ENCODE data around the gene DLG2. TPM values are rescaled to one million over a fixed set of nuclear protein-coding genes. Genes with fewer than 3 reads are reported as not detected.
A peak's percentile ranks its signal among the peaks of the same experiment; 100 is the strongest.

Gene DLG2
- total and polyA plus RNA-seq, 9 of the 15 experiments (the other 6 are each of a cell fraction or from before 2014, with no cell fraction given), result 0.52 to 1.6 (median 0.95) TPM

- POLR2A ChIA-PET, result interaction anchor here (0.6 to 7.8 kb wide), 7 partner anchors 11 to 907 kb away, joined by 3 to 145 read pairs (median 5); partner anchors contain the start of genes CCDC89, CREBZF, DLG2 and TMEM126B
- peak overlapping the region; percentile 95 for H2AFZ ChIP-seq (ENCODE audit: low read depth, low read length)
- DNase-seq (ENCODE audit: extremely low read depth in 1 of 4, low spot score in 3 of 4), result no peak
- no peaks in the 10 kb centered on the region for H4K20me1 ChIP-seq (replicated peaks; ENCODE audit: control insufficient read depth, insufficient read depth, low read length)
- no peaks in the 10 kb centered on the region for H3K27me3 ChIP-seq (ENCODE audit: control insufficient read depth in 2 of 2, insufficient read depth in 2 of 2, low read length in 2 of 2)
- H3K4me3 ChIP-seq, result peak overlapping the region; percentile 54
- peak overlapping the region; percentile 88 for H3K27ac ChIP-seq (ENCODE audit: extremely low read depth, low read depth, low read length)
- no peaks in the 10 kb centered on the region for H3K9me3 ChIP-seq (replicated peaks; ENCODE audit: control insufficient read depth, insufficient read depth, low read depth, low read length)
- H3K9ac ChIP-seq (ENCODE audit: insufficient read depth in 1 of 2, low read depth in 2 of 2, low read length in 2 of 2), result peak overlapping the region; percentile 39 to 88; a peak in 3 of 4 replicates
- H3K4me1 ChIP-seq (replicated peaks in 1 of 2; ENCODE audit: control insufficient read depth in 2 of 2, insufficient read depth in 2 of 2, low read length in 2 of 2), result peaks cover 6 to 10% of the 10 kb centered on the region in 2 experiments; a peak in 3 of 5 replicates
- peaks cover 32% of the 10 kb centered on the region for H3K79me2 ChIP-seq (ENCODE audit: control insufficient read depth, insufficient read depth, low read length)
- H3K9me1 ChIP-seq (ENCODE audit: control insufficient read depth, insufficient read depth, low read length), result no peaks in the 10 kb centered on the region
- H3K4me2 ChIP-seq (ENCODE audit: insufficient read depth, low read length), result peak overlapping the region; percentile 92
- 0% methylated on average over 2 of the region's 2 CpGs for WGBS (ENCODE audit: insufficient coverage, low coverage, missing lambda C conversion rate)
- peak; percentile 10; the same call in 1 of the 3 replicates for ATAC-seq
- intact Hi-C loops (cut with micrococcal nuclease), result no loop called here
- in situ Hi-C loops (cut with MboI), result no loop called here
- no TSS peak for BruUV-seq (replicated peaks)
- CTCF ChIA-PET (ENCODE audit: low intra/inter-chr PET ratio), result no interaction called here
- peaks cover 10% of the 10 kb centered on the region for H3K36me3 ChIP-seq (ENCODE audit: control insufficient read depth, insufficient read depth, low read length)
- no peak for FAIRE-seq
- TF ChIP-seq PTRF (tag; IDR thresholded peaks at IDR 0.05) (no peak), MTA1 (IDR thresholded peaks at IDR 0.05; ENCODE audit: borderline replicate concordance) (no peak), ARID4B (CRISPR knock-in tag; IDR thresholded peaks at IDR 0.05) (no peak), ATF4 (CRISPR knock-in tag; IDR thresholded peaks at IDR 0.05) (no peak), FOXA3 (CRISPR knock-in tag; conservative IDR thresholded peaks at IDR 0.05 in 1 of 2, IDR thresholded peaks at IDR 0.05 in 1 of 2) (no peak), GTF2F1 (IDR thresholded peaks at IDR 0.05; ENCODE audit: low read depth, low read length) (no peak), ZNF174 (CRISPR knock-in tag; IDR thresholded peaks at IDR 0.05) (no peak), GTF2A2 (tag; IDR thresholded peaks at IDR 0.05) (no peak), DNMT1 (IDR thresholded peaks at IDR 0.05) (no peak), CBX2 (IDR thresholded peaks at IDR 0.05; ENCODE audit: insufficient read depth, low read length, poor library complexity, severe bottlenecking) (no peak), TFE3 (CRISPR knock-in tag; IDR thresholded peaks at IDR 0.05) (no peak), ZNF395 (CRISPR knock-in tag; IDR thresholded peaks at IDR 0.05) (no peak), ATF7 (IDR thresholded peaks at IDR 0.05) (no peak), TCF15 (CRISPR knock-in tag; IDR thresholded peaks at IDR 0.05) (no peak)
These were observed 19.9 kb upstream of the DLG2 start for GRCh38 chr11:85647078-85647477.

All from K562 (cell line).